Germinal center (tissue), 1 donor: ENCODE results near the gene ZFP1.

ENCODE experiments used
- DNase-seq: peaks from one replicate; pipeline ENCODE4 v3.0.0; 2012; ENCODE audit warnings: mixed read lengths, low spot score

ZFP1 gene

GRCh38 chr16:75160386-75160785, 12.1 kb downstream of the ZFP1 start:
- no peak for DNase-seq

- no peak for DNase-seq
Observed at GRCh38 chr16:75169899-75170405, 21.6 kb downstream of the ZFP1 start.

- no peak for DNase-seq
Observed at GRCh38 chr16:75172578-75172977, 24.3 kb downstream of the ZFP1 start.

- no peak for DNase-seq
Observed at GRCh38 chr16:75175074-75175473, 26.8 kb downstream of the ZFP1 start.

- no peak for DNase-seq
Observed at GRCh38 chr16:75176926-75177325, 28.6 kb downstream of the ZFP1 start.

- DNase-seq, result no peak
Observed at GRCh38 chr16:75179208-75179607, 30.9 kb downstream of the ZFP1 start.

- DNase-seq, result no peak
Observed at GRCh38 chr16:75181630-75182029, 33.3 kb downstream of the ZFP1 start.

- DNase-seq, result no peak
Observed at GRCh38 chr16:75188832-75189477, 40.6 kb downstream of the ZFP1 start.

- DNase-seq, result no peak
Observed at GRCh38 chr16:75189638-75190245, 41.4 kb downstream of the ZFP1 start.

- no peak for DNase-seq
Observed at GRCh38 chr16:75192606-75193264, 44.4 kb downstream of the ZFP1 start.

- no peak for DNase-seq
Observed at GRCh38 chr16:75193265-75193650, 44.9 kb downstream of the ZFP1 start.

GRCh38 chr16:75193730-75194444, 45.6 kb downstream of the ZFP1 start:
- no peak for DNase-seq

GRCh38 chr16:75195811-75196790, 47.8 kb downstream of the ZFP1 start:
- no peak for DNase-seq

- DNase-seq, result no peak
Observed at GRCh38 chr16:75196836-75197235, 48.5 kb downstream of the ZFP1 start.

GRCh38 chr16:75197522-75198134, 49.3 kb downstream of the ZFP1 start:
- no peak for DNase-seq

GRCh38 chr16:75198135-75198600, 49.8 kb downstream of the ZFP1 start:
- no peak for DNase-seq

- no peak for DNase-seq
Observed at GRCh38 chr16:75202069-75202590, 53.8 kb downstream of the ZFP1 start.

GRCh38 chr16:75203096-75203495, 54.8 kb downstream of the ZFP1 start:
- no peak for DNase-seq

GRCh38 chr16:75203667-75204409, 55.5 kb downstream of the ZFP1 start:
- no peak for DNase-seq

GRCh38 chr16:75204410-75204758, 56.1 kb downstream of the ZFP1 start:
- no peak for DNase-seq
